HG03354 (cell line): ENCODE results near the gene NDC1.
A peak's percentile ranks its signal among the peaks of the same experiment; 100 is the strongest.
"Not testable (repeated sequence)": the region's sequence is repeated elsewhere in the genome, so short reads cannot be mapped to it uniquely, and the experiment has no call there.

Experiments used
- ATAC-seq: cut with Tn5 transposase; IDR thresholded peaks from one replicate; pipeline ENCODE4 v1.9.1; 2021; ENCODE audit warnings: mild to moderate bottlenecking; ENCODE audit not compliant: unreplicated experiment, poor library complexity, severe bottlenecking

Gene NDC1

DNA sequence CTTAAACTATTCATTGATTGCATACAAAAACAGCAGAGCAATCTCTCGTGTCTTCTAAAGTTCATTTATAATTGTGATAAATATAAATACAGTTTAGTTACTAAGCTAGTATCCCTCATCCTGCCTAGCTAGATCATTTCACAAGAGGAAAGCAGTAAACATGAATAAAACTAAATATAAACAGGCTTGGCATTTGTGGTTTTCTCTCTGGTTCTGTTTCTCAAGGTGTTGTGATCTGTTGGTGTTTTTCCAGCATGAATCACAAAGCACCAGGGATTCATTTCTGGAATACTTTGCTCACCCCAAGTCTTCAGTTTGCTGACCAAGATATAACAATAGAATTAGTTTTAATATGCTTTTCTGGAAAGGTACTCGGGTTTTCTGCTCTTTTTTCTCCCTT lies 66.4 kb downstream of the NDC1 start:
- ATAC-seq, result no peak

DNA sequence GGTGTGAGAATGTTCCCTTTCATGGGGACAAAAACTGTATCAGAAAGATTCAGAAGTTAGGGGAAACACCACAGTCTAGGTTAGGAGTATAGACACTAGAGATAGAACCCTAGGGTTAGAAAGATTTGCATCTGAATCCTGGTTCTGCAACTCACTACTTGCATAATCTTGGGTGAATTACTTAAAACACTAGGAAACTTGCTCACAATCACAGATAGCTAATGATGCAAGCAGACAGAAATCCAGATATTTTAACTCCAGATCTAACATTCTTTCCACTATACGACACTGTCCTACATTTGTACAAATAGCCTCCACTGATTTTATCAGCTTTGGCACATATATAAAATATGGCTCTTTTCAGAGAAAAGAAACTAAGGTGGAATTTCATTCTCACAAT lies 68.3 kb downstream of the NDC1 start:
- ATAC-seq, result no peak

DNA sequence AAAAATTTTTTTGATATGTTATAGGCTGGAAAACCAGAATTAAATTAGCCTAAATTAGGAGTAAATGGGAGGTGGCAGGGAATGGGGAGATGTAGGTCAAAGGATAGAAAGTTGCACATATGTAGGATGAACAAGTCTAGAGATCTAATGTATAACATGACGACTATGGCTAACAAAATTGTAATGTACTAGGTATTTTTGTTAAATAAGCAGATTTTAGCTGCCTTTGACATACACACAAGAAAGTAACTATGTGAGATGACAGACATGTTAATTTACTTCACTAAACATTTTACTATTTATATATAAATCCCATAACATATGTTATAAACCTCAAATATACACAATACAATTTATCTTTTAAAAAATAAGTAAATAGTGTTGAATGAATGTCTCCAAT lies 68.9 kb downstream of the NDC1 start:
- ATAC-seq, result no peak

DNA sequence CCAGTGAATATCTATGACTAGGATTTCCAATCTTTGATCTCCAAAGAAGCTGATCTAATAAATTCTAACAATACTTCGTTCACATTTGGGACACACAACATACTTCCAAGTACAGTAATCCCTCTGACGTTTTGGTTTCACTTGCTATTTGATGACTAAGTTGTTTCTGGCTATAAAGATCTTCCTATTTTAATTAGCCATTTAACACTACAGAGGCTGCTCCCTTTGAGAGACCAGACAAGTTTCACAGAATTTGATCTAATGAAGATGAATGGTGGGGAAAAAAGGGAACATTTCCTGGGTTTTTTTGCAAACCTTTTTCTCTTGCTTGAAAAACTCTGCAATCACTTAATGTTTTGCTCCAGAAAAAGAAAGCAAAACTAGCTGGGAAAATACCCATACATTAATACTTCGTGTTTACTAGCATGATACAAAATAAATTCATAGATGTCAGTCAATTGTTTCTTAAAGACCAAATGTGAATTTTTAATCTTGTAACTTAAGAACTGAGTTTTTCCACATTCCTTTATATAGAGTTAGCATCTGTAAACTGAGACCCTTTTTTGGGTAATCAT lies 71.2 kb downstream of the NDC1 start:
- ATAC-seq, result no peak

DNA sequence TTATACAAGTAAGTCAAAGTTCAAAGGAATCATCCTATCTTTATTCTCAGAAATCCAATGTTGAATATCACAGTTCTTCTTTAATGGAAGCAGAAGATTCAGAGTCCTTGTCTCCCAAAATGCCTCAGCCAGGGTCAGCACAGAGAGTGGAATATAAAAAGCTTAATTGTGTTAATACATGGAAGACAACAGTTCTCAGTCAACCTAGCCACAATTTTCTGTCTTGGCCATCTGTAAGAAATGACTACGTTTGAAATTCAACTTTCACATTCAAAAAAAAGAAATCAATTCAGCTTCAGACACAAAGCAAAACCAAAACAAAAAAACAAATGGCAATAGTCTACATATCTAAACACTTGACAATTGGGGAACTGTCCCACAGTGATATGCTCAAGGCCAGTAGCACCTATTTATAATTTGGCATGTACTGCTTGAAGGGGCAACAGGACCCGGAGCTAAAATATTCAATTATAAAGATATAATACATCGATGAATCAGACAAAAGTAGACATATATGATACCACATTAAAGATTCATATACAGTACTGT lies 71.8 kb downstream of the NDC1 start:
- ATAC-seq, result no peak

DNA sequence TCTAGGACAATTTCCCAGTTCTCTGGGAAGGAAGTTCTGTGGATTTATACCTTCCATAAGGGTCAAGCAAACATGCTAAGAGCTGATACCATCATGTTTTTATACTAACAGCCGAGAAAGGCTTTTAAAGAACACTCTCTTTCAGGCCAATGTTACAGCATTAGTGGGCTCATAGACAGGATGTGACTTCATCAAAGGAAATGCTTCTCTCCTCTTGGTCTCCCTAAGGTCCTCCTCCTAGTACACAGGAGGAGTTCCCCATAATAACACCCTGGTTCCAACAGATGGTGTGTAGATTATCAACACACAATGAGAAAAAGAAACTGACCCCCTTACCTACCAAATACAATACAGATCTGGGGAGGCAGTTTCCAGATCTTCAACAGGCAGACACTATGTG lies 72.4 kb downstream of the NDC1 start:
- peak; percentile 71 for ATAC-seq

DNA sequence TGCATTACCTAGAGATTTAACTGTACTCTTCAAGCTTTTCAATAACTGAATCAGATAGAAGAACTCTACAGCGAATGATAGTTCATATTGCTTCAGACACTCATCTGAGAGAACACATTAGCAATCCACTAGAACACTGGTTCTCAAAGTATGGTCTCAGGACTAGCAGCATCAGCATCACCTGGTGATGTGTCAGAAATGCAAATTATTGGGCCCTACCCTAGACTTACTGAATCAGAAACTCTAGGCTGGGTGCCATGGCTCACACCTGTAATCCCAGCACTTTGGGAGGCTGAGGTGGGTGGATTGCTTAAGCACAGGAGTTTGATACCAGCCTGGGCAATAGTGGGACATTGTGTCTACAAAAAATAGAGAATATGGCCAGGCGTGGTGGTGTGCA lies 74.2 kb downstream of the NDC1 start:
- ATAC-seq, result no peak

DNA sequence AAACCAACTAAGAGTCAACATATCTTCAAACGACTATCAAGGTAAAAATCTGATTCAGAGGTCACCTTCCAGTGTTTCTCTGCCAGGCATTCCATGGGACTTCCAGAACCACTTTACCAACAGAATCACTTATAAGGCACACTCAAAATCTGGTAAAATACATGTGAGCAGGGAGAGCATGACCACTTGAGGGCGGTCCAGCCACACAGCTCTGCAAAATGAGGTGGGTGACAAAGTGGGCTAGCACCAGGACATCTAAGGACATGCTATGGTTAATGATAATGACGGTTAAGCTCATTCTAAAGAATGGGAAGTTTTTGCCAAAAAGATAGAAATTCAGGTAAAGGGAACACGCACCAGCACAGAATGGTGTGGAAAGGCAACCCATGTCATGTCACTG lies 74.6 kb downstream of the NDC1 start:
- ATAC-seq, result no peak

DNA sequence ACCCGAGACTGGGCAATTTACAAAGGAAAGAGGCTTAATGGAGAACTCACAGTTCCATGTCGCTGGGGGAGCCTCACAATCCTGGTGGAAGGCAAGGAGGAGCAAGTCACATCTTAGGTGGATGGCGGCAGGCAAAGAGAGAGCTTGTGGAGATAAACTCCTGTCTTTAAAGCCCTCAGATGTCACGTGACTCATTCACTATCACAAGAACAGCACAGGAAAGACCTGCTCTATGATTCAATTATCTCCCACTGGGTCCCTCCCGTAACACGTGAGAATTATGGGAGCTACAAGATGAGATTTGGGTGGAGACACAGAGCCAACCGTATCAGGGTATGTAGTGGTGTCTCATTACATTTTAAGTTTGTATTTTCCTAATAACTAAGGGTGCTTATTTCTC lies 77.6 kb downstream of the NDC1 start:
- not testable (repeated sequence) for ATAC-seq

DNA sequence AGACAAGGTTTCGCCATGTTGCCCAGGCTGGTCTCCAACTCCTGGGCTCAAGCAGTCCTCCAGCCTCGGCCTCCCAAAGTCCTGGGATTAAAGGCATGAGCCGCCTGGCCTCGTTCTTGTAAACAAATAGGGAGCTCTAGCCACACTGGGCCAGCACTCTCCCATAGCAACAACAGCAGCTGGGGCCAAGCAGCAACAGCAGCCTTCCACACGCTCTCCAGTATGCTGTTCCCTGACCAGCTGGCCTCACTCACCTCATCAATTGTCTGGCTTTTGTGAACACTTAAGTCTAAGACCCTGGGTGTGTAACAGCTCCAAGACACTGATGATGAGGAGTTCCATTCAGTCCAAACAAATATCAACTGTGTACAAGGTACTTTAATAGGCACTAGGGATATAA lies 82.2 kb downstream of the NDC1 start:
- no peak for ATAC-seq

DNA sequence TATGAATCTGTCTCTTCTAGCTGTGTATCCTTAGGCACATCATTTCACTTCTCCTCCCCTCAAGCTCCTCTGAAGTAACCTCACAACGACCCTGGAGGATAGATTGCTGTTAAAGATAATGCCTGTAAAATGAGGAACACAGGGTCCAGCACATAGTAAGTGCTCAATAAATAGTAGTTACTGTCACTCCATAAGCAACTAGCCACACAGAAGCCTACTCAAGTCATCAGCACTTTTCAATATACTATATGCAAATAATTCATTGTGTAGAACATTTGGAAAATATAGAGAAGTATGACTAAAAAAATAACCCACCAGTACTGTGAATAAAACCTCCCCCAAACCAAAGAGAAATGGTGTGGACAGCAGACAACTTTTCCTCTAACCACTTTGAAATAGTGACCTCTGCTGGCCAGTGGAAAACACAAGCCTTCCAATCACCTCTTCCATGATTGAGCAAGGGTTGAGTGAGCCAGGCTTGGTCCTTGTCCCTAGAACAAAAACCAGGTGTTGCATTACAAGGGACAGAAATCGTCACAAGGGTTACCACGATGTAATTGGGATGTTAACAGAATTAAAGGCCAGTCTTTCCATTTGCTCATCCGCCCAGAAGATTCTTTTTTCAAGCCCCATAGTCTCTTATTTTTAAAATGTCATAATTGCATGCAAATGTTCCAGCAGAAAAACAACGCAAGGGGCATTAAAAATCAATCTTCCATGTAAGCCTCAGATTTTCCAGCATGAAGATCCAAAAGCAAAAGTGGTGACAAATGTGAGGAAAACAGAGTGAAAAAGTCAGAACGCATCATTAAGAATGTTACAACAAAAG lies 83.4 kb downstream of the NDC1 start:
- ATAC-seq, result no peak

DNA sequence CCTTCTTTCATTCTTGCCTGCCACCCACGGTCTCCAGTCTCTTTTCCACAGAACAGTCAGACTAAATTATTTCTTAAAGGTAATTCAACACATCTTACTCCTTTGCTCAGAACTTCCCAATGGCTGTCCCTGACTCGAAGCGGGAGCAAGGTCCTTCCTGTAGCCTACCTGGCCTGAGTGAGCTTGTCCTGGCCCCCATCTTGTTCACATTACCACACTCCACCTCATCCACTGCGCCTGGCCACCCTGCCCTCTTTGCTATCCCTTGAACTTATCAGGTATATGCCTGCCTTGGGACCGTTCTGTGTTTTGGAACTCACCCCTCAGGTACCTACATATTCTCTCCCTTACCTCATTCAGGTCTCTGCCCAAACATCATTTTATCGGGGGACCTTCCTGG lies 85.8 kb downstream of the NDC1 start:
- ATAC-seq, result no peak

DNA sequence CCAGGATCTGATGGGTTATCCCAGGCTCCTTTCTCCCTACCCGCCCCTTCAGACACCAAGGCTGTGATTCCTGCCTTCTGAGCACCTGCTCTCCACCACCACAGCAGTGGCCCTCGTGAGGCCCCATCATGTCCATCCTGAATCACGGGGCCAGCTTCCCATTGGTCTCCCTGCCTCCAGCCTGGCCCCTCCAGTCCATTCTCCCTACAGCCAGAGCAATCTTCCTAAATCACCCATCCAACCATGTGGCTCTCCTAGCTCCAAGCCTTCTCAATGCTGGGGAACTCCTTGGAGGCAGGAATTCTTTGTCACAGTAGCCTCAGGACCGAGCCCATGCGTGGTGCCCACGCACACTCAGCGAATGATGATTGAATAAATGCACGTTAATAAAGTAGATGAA lies 90.3 kb downstream of the NDC1 start:
- ATAC-seq, result no peak

DNA sequence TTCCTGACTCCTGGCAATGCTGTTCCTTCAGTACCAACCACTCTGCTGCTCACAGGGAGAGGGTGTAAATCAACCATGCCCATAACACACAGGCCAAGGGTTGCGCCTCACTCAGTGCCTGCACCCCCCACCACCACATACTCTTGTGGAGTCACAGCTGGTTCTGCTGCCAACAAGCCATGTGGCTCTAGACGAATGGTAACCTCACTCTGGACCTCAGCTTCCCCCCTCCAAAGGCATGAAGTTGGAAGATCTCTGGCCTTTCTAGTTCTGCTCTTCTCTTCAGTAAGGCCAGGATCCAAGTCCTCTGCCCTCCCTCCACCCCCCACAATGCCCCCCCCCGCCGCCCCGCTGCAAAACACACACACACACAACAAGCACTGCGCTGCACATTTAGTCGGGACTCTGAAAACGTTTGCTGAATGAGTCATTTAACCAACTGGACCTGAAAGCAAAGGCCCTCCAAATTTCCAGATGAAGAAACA lies 97.4 kb downstream of the NDC1 start:
- no peak for ATAC-seq

DNA sequence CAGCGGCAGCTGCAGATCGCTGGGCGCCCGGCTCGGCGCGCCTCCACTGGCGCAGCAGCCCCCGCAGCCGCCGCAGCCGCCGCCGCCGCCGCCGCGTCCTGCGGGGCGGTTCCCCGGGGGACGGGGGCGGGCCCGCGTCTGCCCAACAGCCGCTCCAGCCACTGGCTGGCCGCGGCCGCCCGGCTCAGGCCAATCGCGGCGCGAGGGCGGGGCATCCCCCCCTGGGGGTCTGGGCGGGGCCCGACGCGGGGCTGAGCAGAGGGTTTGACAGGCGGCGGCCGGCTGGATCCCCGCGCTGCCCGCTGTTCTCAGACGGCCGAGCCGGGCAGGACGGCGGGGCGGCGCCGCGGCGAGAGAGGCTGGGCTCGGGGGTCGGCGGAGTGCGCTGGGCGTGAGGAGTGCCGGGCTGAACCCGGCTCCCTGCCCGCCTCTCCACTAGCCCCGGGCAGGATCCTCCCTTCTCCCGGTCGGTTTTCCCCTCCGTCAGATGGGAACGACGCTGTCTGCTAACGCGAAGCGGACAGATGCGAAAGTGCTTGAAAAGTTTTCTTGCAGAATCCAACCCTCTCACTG lies 98.9 kb downstream of the NDC1 start, which contains the start of gene GLIS1:
GLIS1 (minus strand) TSS at position 56 of the 573 bp plus-strand sequence. CDS start 1,100 bp downstream, outside the sequence.
- ATAC-seq, result peak; percentile 95

DNA sequence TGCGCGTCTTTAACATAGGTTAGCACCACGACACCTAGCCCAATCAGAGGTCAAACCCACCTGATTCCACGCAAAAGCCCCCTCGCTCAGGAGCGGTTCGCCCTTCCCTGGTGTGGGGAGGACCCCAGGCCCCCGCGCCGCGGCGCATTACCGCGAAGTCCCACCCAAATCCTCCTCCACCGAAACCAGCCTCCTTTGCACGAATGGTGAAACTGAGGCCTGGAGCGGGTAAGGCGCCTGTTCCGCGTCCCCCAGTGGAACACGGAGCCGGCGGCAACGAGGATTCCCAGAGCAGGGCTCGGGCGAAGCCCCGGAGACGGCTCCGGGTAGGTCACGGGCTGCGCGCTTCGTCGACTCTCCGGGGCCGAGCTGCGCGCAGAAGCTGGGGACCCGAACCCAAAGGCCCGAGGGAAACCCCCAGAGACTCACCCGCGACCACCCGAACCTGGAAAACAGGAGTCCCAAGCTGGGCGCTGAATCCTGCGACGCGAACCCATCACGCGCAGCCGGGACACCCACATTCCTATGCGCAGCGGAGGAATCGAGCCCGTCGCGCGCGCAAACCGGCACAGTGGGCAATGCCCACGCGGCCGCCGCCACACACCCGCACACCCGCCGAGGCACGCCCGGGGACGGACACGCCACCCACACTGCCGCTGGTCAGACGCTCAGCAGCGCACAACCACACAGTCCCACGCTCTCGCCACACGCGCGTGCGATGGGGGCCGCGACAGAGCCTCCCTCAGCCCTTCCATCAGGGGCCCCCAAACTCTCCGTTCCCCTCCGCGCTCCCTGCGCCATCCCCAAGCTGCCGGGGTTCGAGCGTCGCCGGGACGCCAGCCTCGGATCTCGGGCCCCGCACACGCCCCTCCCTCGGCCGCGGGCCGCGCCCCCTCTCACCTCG lies 99.6 kb downstream of the NDC1 start:
- peak; percentile 33 for ATAC-seq

DNA sequence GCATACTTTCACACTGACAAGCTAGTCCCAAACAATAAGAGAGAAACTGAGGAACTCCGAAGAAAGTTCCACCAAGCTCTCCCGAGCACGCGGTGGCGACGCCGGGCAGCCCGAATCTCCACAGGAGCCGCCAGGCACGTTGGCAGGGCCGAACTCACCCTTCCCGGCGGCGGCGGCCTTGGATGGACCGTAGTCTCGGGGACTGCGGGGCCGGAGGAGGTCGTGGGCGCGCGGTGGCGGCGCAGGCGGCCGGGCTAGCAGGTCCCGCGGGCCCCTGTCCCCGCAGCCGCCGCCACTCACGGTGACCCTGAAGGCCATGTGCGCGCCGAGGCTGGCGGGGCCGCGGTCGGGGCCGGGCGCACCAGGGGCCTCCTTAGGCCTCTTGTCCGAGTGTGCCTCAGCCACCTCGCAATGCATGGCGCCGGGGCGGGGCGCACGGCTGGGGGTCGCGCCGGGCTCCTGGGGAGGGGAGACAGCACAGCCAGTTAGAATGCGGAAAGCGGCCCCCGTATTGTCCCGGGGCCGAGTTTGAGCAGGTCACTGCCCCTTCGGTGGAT lies 100.4 kb downstream of the NDC1 start:
- no peak for ATAC-seq

DNA sequence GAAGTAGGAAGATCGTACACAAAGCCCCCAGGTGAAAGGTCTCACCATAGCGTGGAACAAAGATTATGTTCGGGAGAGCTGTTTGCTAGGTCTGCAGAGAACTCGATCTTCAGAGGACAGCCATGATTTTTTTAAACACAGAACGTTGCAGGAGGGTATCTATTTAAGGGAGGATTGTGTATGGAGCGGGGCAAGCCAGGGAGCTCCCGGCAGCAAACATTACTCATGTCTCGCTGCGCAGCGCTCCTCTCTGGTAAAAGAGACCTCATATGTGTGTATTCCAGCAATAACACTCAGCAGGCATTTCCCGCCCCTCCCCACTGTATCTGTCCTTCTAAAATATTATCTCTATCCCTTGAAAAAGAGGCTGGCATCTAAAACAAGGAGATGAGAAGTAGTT lies 101.8 kb downstream of the NDC1 start:
- ATAC-seq, result no peak

DNA sequence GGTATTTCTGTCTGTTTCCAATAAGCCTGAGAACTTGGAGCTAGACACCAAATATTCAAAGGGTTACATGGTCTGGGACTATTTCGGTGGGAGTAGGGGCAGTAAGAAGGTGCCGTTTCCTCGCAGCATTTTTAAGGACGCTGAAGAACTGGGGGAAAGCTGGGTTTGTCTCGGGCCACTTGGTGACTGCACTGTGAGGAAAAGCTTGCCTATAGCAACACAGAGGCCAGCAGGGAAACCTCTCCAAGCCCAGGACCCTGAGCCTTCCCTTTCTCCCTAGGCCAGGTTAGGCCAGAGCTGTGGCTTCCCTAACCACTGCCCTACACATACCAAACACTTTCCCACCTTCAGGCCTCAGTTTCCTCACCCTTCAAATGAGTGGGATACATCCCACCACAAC lies 102.4 kb downstream of the NDC1 start:
- ATAC-seq, result no peak
